Keratinocyte (primary cell): ENCODE data around the gene NECAP2. TPM values are rescaled to one million over a fixed set of nuclear protein-coding genes. Genes with fewer than 3 reads are reported as not detected.
"Not testable (repeated sequence)": the region's sequence is repeated elsewhere in the genome, so short reads cannot be mapped to it uniquely, and the experiment has no call there.

Source experiments
- DNase-seq: peaks from one replicate; pipeline ENCODE4 v3.0.0-alpha.2; 2011; ENCODE audit warnings: low read depth, missing footprints, low spot score
- FAIRE-seq: peaks from 2 replicates; lab custom pipeline; 2011; peaks lifted over from hg19 to GRCh38; lab: Jason Lieb, UNC
- H2AFZ ChIP-seq: 2 replicates; pipeline ENCODE4 v1.6.0; 2012; ENCODE audit warnings: low read length, control low read depth, inconsistent platforms; ENCODE audit not compliant: control insufficient read depth
- H3K27ac ChIP-seq: 2 replicates; pipeline ENCODE4 v1.5.1; 2011; ENCODE audit warnings: low read length; ENCODE audit not compliant: control insufficient read depth, insufficient read depth
- H3K27me3 ChIP-seq: 3 replicates; pipeline ENCODE4 v1.6.0; 2011; ENCODE audit warnings: low read length; ENCODE audit not compliant: control insufficient read depth, insufficient read depth; ENCODE audit errors: extremely low read depth
- H3K36me3 ChIP-seq, 2 experiments: 2 replicates in 1 of 2; 3 replicates in 1 of 2; pipeline ENCODE4 v1.5.1; 2011; ENCODE audit warnings: low read length in 2 of 2, mild to moderate bottlenecking in 1 of 2; ENCODE audit not compliant: control insufficient read depth in 2 of 2, insufficient read depth in 2 of 2; ENCODE audit errors: extremely low read depth in 1 of 2
- H3K4me1 ChIP-seq: 3 replicates; pipeline ENCODE4 v1.5.1; 2011; ENCODE audit warnings: low read length; ENCODE audit not compliant: control insufficient read depth, insufficient read depth; ENCODE audit errors: extremely low read depth
- H3K4me2 ChIP-seq: 3 replicates; pipeline ENCODE4 v1.6.0; 2011; ENCODE audit warnings: low read depth, low read length; ENCODE audit not compliant: control insufficient read depth, insufficient read depth; ENCODE audit errors: extremely low read depth
- H3K4me3 ChIP-seq, 3 experiments: fragments of 200-600 bp in 1 of 3; sonication (generic) in 1 of 3; 2 replicates in 2 of 3; 3 replicates in 1 of 3; pipeline ENCODE4 v1.5.1; 2011 to 2016; ENCODE audit warnings: low read length in 3 of 3, mild to moderate bottlenecking in 3 of 3, control low read depth in 2 of 3, inconsistent platforms in 1 of 3, low read depth in 1 of 3, mixed read lengths in 1 of 3, mixed run types in 1 of 3, moderate library complexity in 1 of 3; ENCODE audit not compliant: control insufficient read depth in 2 of 3, insufficient read depth in 2 of 3; ENCODE audit errors: extremely low read depth in 1 of 3
- H3K79me2 ChIP-seq: 2 replicates; pipeline ENCODE4 v1.6.0; 2012; ENCODE audit warnings: low read length; ENCODE audit not compliant: control insufficient read depth, insufficient read depth
- H3K9ac ChIP-seq: 3 replicates; pipeline ENCODE4 v1.6.0; 2011; ENCODE audit warnings: low read length; ENCODE audit not compliant: control insufficient read depth, insufficient read depth; ENCODE audit errors: extremely low read depth
- H3K9me1 ChIP-seq: 3 replicates; pipeline ENCODE4 v1.6.0; 2011; ENCODE audit warnings: low read length; ENCODE audit not compliant: control insufficient read depth, insufficient read depth; ENCODE audit errors: extremely low read depth
- H3K9me3 ChIP-seq: 2 replicates; pipeline ENCODE4 v1.5.1; 2012; ENCODE audit warnings: low read depth, low read length; ENCODE audit not compliant: control insufficient read depth
- H4K20me1 ChIP-seq: 3 replicates; pipeline ENCODE4 v1.6.0; 2011; ENCODE audit warnings: low read length; ENCODE audit not compliant: control insufficient read depth, insufficient read depth; ENCODE audit errors: extremely low read depth
- CTCF ChIP-seq, 3 experiments: IDR thresholded peaks in 1 of 3; conservative IDR thresholded peaks in 1 of 3; optimal IDR thresholded peaks in 1 of 3; 2 replicates in 2 of 3; 3 replicates in 1 of 3; pipeline versions ENCODE3 to v1.5.1; 2011; ENCODE audit warnings: low read length in 3 of 3, mild to moderate bottlenecking in 3 of 3, moderate library complexity in 2 of 3, control low read depth in 1 of 3, inconsistent platforms in 1 of 3; ENCODE audit not compliant: insufficient read depth in 2 of 3; ENCODE audit errors: extremely low read depth in 1 of 3
- EZH2 ChIP-seq: IDR thresholded peaks from one replicate; pipeline ENCODE4 v1.6.1; 2012; ENCODE audit warnings: inconsistent platforms, mild to moderate bottlenecking, low read length, moderate library complexity
- dilution Hi-C: fragments of 300-500 bp; cut with MboI; formaldehyde crosslinking; loops from one replicate; pipeline ENCODE4 v1.7.0; 2020; ENCODE audit warnings: low sequenced_read_pairs; ENCODE audit not compliant: extremely low pct_ligation_motif_present
- polyA plus RNA-seq, 5 experiments: library from polyadenylated mRNA; depleted of rRNA in 3 of 5; stranded (reverse) in 3 of 5; stranded (forward) in 1 of 5; unstranded in 1 of 5; fragments of >200 nt; gene quantifications; 1 replicate in 1 of 5; 2 replicates in 3 of 5; 3 replicates in 1 of 5; pipeline versions ENCODE4 v1.2.1 to v1.2.3, GENCODE V29; 2011 to 2012; ENCODE audit warnings: missing spikeins in 2 of 5, low read depth in 1 of 5, low replicate concordance in 1 of 5

NECAP2 gene
- polyA plus RNA-seq, 1 donor (not counting 4 experiments of a cell fraction or from before 2014, with no cell fraction given): 75.7 TPM

DNA sequence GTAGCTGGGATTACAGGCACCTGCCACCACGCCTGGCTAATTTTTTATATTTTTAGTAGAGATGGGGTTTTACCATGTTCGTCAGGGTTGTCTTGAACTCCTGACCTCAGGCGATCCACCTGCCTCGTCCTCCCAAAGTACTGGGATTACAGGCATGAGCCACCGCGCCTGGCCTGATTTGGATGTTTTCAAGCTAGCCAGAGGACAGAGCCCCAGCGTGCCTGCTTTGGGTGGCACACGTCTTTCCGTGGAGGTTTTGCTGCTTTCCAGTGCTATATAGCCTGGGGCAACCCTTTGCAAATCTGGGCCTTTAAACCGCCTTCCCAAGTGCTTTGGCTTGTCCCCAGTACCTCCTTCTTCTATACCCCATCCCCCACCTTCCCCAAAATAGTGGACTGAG lies 15.6 kb downstream of the NECAP2 start:
- H4K20me1 ChIP-seq, H3K9me3 ChIP-seq, DNase-seq, H3K4me2 ChIP-seq, H3K79me2 ChIP-seq, H3K27ac ChIP-seq, dilution Hi-C loops, H2AFZ ChIP-seq, FAIRE-seq, H3K9ac ChIP-seq, H3K9me1 ChIP-seq, H3K4me1 ChIP-seq, H3K4me3 ChIP-seq, H3K27me3 ChIP-seq: not testable (repeated sequence)
- peaks cover 31 to 44% of the 10 kb centered on the region in 2 experiments for H3K36me3 ChIP-seq

DNA sequence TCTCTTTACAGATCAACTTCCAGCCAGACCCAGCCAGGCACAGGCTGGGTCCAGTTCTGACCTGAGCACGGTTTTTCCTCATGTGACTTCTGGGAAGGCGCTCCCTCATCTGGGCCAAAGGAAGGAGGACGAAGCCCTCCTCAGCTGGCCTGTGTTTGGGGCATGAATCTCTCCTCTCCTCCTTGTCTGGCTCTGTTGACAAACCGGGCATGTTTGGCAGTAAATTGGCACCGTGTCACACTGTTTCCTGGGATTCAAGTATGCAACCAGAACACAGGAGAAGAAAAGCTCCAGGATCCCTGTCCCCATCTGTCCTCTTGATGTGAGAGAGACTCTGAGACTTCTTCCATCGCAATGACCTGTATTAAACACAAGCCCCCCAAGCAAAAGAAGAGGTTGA lies 18.3 kb downstream of the NECAP2 start:
- Histone ChIP-seq H3K27me3 (no peaks in the 10 kb centered on the region), H3K4me2 (no peak overlapping the region), H3K9ac (no peak overlapping the region), H3K27ac (no peak overlapping the region), H3K9me3 (no peaks in the 10 kb centered on the region), H3K36me3 (peaks cover 24 to 35% of the 10 kb centered on the region in 2 experiments), H3K79me2 (no peaks in the 10 kb centered on the region), H3K4me1 (no peaks in the 10 kb centered on the region), H3K4me3 (no peak overlapping the region), H3K9me1 (no peaks in the 10 kb centered on the region), H4K20me1 (no peaks in the 10 kb centered on the region), H2AFZ (no peak overlapping the region)
- FAIRE-seq (no peak), DNase-seq (no peak)
- TF ChIP-seq CTCF (optimal IDR thresholded peaks at IDR 0.05 in 1 of 3, IDR thresholded peaks at IDR 0.05 in 1 of 3, conservative IDR thresholded peaks at IDR 0.05 in 1 of 3; ENCODE audit: extremely low read depth in 1 of 3, insufficient read depth in 2 of 3, low read length in 3 of 3): no peak
- dilution Hi-C loops: no loop called here

GRCh38 chr1:16459352-16459925 lies 18.9 kb downstream of the NECAP2 start:
- Histone ChIP-seq H3K79me2 (no peaks in the 10 kb centered on the region), H3K27me3 (no peaks in the 10 kb centered on the region), H4K20me1 (no peaks in the 10 kb centered on the region), H3K9me3 (no peaks in the 10 kb centered on the region), H3K4me3 (no peak overlapping the region), H3K4me2 (no peak overlapping the region), H3K36me3 (peaks cover 20 to 35% of the 10 kb centered on the region in 2 experiments), H3K9ac (no peak overlapping the region), H3K27ac (no peak overlapping the region), H2AFZ (no peak overlapping the region), H3K4me1 (no peaks in the 10 kb centered on the region), H3K9me1 (no peaks in the 10 kb centered on the region)
- no peak for DNase-seq
- TF ChIP-seq CTCF (optimal IDR thresholded peaks at IDR 0.05 in 1 of 3, IDR thresholded peaks at IDR 0.05 in 1 of 3, conservative IDR thresholded peaks at IDR 0.05 in 1 of 3; ENCODE audit: extremely low read depth in 1 of 3, insufficient read depth in 2 of 3, low read length in 3 of 3): no peak
- TF ChIP-seq EZH2: no peak
- FAIRE-seq: no peak
- dilution Hi-C loops: no loop called here
